ENCODE measurements around the gene AMOTL1.
"Not testable (repeated sequence)": the region's sequence is repeated elsewhere in the genome, so short reads cannot be mapped to it uniquely, and the experiment has no call there.

The AMOTL1 gene

DNA sequence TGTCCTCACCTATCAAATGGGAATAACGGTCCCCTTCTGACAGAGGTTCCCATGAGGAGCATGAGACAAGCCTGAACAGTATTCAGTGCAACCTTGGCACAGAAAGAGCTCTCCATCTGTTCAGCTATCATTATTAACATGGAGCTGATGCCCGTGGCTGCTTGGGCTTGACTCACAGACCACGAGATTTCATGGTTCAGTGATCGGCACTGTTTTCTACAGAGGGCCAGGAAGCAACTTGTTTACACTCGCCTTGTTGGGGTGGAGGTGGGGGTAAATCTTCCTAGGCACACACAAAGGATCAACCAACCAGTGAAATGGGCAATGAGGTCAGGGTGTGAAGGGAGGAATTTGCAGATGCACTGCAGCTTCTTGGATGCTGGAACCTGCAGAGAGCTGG, 117.0 kb downstream of the AMOTL1 start:
- DNase-seq: no peak

DNA sequence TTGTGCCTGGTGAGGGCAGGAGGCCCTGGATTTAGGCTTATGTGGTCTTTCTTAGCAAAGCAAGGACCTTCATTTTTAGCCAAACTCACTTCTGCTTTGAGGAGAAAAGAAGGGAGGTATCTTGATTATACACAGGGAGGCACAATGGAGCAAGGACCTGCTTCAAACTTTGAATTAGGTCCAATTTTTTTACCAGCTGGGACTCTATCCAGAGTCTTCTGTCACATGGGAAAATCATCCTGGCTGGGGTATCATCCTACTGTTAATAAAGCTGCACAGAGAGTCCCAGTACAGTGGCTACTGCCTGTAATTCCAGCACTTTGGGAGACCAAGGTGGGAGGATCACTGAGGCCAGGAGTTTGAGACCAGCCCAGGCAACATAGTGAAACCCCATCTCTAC, 117.4 kb downstream of the AMOTL1 start:
- DNase-seq: no peak

DNA sequence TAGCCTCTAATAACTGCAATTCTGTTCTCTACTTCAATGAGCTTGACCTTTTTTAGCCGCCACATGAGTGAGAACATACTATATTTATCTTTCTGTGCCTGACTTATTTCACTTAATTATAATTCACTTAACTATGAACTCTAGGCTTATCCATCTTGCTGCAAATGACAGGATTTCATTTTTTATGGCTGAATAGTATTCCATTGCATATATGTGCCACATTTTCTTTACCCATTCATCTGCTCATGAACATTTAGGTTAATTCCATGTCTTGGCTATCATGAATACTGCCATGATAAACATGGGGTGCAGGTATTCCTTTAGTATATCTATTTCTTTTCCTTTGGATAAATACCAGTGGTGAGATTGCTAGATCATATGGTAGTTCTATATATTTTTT, 120.0 kb downstream of the AMOTL1 start:
- no peak for DNase-seq

DNA sequence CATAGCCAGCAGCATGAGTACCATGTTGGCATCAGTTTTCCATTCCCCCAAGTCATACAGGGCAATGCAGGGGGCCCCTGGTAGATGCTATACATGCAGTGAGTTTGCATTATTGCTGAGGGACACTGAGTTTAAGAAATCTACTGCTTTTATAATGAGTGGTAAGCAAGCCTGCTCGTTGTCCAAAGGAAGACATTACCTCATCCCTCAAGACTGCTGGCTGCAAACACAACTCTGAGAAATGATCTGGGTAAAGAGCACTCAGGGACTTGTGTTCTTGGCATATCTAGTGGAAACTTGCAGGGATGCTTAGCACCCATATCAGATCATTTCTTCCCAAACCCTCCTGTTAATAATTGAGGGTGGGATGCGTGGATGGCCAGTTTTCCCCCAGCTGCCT, 127.3 kb downstream of the AMOTL1 start:
- DNase-seq: no peak

DNA sequence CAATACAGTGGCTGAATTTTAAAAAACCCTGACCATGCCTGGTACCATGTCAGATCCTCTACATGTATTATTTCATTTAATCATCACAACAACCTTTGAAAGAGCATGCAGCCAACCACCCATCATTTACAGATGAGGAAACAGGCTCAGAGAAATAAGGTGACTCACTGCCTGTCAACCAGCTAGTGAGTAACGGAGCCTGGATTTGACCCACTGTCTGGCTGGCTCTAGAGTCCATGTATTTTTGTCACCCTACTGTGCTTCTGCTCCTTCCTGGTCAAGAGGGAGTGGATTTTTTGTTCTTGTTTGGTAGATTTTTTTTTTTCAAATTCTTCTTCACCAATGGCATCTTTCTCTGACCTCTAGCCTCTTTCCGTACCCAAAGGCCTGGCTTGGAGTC, 127.8 kb downstream of the AMOTL1 start:
- DNase-seq: no peak

DNA sequence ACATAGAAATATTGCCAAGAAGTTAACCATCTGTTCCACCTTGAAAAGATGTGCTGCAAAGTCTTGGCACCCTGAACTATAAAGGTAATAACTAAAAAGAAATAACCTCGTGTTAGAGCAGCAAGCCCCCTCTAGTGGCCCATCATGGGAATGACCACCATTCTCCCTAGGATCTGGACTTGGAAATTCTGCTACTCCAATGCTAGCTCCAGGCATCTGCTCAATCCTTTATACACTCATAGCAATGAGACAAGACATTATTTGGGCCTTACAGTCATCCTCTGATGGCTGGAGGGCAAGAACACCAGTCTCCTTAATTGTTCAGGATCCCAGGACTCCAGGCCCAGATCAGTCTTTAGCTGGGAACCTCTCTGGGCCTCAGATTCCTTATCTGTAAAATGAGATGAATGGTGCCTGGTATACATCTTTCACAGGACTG, 129.2 kb downstream of the AMOTL1 start:
- no peak for DNase-seq

DNA sequence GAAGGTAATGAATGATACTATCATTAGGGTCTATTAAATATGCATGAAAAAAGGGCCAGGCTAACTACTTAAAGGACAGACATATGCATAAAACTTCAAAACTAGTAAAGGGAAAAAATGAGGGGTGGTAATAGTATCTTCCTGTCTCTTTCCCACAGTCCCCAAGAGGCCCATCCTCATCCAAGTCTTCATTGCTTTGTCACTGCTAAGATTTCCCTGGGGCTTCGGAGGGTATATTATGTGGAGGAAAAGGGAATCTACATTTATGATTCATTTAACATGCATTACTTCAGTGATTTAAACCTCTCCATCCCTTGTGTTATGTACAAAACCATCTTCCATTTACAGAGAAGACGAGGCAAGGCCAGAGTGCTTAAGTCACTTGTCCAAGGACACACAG, 139.1 kb downstream of the AMOTL1 start:
- DNase-seq: no peak

DNA sequence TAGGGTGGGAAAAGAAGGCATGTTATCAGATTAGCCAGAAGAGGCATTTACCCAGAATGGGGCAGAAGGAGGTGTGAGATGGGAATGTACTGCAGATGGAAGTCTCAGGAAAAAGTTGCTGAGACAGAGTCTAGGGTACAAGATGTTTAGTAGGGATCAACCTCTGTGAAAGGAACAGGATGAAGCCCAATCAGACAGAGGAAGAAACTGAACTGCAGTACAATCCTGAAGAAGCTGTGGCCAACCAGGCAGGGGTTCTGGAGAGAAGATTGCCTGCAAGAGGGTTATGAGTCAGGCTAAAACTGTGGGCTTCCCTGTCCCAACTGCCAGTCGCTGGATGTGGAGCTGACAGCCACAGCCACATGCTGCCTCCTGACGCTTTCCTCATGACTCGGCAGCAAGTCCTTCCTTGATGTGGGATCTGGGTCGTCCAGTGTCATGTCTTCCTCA, 141.2 kb downstream of the AMOTL1 start:
- DNase-seq: no peak

DNA sequence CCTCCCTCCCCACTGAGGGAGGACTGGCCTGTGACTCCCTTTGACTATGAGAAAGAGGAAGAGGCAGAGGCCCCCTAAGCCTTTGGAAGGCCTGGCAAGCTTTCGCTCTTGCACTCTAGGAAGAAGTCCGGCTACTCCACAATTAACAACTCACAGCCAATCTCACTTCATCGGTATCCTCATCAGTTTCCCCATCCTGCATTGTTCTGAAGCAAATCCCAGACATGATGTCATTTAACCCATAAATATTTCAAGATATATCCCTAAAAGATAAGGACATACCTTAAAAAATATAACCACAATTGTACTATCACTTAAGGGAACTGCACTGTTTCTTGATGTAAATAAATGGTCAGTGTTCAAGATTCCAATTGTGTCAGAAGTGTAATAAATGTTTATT, 142.1 kb downstream of the AMOTL1 start:
- DNase-seq: no peak

DNA sequence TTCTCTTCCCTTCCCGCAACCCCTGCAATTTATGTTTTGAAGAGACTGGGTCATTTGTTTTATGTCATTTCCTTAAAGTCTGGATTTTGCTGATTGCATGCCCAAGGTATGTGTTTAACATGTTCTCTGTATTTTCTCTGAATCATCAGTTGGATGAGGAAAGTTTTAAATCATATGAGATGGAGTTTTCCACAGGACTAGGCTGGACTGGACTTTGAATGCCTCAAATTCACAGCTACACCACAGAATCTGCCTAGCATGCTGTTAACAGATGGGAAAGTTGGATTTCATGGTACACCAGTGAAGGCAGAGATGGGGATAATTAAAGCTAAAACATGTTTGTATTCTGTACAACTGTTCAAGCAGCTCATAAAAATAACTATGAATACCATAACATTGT, 142.6 kb downstream of the AMOTL1 start:
- DNase-seq: no peak

DNA sequence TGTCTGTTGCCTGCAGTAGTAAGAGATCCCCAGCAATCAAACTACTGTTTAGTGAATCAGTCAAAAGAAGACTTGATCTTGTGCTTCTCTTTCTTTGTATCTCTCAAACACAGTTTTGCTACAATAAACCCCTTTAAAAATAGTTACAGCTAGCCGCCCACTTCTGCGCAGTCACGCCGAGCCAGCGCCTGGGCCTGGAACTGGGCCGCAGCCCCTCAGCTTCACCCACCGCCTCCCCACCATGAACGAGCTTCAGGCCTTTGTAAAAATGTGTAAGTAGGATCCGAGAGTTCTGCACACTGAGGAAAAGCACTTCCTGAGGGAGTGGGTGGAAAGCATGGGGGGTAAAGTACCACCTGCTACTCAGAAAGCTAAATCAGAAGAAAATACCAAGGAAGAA, 144.7 kb downstream of the AMOTL1 start:
- DNase-seq: no peak

DNA sequence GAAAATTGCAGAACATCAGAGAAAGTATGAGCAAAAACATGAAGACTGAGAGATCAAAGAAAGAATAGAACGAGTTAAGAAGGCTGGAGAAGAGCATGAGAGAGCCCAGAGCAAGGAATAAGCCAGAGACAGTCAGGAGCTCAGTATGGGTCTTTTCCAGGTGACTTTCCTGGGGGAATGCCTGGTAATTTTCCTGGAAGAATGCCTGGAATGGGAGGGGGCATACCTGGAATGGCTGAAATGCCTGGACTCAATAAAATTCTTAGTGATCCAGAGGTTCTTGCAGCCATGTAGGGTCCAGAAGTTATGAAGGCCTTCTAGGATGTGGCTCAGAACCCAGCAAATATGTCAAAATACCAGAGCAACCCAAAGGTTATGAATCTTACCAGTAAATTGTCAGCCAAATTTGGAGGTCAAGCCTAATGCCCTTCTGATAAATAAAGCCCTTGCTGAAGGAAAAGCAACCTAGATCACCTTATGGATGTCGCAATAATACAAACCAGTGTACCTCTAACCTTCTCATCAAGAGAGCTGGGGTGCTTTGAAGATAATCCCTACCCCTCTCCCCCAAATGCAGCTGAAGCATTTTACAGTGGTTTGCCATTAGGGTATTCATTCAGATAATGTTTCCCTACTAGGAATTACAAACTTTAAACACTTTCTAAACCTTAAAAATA, 145.7 kb downstream of the AMOTL1 start:
- DNase-seq: not testable (repeated sequence)

DNA sequence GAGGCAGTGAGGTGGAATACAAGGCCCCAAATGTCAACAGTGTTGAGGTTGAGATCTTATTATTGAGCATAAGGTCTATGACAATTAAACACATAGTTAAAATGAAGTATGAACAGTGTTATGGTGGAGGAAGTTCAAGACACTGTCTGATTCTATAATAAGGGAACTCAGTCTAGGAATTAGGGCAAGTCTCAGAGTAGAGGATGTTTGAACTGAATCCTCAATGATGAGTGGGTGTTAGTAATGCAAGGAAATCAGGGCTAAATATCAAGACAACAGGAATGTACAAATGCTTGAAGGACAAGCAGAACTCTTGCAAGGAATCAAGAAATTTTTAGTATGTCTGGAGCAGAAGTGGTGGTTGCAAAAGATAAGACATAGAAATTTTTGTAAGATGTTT, 152.2 kb downstream of the AMOTL1 start:
- no peak for DNase-seq

DNA sequence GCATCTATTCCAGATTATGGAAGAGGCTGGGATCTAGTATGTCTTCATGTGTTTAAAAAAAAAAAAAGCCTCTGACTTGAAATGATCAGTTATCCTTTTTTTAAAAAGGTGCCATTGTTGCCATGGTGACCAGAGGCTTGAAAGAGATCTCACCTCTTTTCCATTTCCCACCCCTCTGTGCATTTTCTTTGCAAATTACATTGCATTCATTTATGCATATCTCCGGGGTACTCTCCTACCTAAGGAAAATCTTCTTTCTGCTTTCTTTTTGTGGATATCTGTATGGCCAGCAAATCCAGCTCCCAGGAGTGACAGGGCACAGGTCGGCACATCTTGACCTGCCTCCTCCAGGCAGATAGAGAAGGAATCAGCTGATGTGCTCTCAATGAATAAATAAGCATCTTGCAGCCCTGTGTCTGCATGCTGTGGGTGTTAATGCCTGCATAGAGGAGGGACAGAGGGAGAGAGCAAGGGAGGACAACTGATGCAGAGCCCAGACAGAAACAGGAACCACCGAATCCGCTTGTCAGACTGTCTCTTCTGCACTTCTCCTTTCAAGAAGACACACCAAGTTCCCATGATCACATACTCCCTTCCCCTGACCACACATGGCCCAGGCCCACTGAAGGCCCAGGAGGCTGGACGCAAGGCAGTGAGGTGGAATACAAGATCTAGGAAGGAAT, 154.3 kb downstream of the AMOTL1 start:
- no peak for DNase-seq

DNA sequence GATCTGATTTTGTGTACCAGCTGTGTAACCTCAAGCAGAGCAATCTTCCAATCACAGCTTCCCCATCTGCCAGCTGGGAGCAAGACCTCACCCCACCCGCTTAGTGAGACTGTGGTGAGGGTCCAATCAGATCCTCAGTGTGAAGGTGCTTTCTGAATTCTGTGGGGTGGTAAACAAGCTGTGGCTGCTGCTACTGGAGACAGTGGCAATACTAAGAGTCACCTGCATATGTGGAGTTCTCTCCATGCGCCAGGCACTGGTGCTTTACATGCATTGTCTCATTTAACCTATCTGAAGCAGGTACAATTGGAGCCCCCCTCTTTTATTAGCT, 154.8 kb downstream of the AMOTL1 start:
- DNase-seq: no peak

DNA sequence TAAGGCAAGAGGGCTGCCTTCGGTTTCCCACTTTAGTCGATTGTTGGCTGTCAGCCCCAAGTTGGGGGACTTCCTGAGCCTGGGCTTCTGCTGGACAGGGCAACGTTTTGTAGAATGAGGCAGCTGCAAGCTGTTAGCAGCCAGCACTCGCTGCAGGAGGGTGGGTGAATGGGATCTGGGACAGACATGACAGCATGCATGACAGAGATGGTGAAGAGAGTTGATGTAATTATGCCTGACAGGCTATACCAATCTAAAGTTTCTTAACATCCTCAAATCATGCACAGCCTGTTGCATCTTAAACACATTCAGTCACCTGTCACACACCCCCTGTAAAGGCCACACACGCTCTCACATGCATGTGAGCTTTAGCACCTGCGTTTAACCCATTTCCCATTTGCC, 156.0 kb downstream of the AMOTL1 start:
- DNase-seq: no peak

DNA sequence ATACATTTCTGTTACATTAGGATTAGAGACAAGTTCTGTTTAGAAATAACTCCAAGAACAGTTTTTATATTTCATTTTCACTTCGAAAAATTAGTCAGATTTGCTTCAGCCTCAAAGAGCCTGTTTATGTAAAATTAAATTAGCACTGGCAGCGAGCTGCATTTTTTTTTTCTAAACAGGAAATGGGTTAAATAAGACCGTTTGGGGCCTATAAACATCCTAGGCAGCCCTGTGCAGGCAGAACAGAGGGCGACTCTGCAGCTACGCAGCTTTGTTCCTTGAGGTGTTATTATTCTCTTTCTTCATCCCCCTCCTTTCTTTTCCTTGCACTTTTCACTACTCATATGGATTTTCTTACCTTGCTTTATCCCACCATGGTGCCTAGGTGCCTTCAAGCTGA, 156.5 kb downstream of the AMOTL1 start:
- no peak for DNase-seq

DNA sequence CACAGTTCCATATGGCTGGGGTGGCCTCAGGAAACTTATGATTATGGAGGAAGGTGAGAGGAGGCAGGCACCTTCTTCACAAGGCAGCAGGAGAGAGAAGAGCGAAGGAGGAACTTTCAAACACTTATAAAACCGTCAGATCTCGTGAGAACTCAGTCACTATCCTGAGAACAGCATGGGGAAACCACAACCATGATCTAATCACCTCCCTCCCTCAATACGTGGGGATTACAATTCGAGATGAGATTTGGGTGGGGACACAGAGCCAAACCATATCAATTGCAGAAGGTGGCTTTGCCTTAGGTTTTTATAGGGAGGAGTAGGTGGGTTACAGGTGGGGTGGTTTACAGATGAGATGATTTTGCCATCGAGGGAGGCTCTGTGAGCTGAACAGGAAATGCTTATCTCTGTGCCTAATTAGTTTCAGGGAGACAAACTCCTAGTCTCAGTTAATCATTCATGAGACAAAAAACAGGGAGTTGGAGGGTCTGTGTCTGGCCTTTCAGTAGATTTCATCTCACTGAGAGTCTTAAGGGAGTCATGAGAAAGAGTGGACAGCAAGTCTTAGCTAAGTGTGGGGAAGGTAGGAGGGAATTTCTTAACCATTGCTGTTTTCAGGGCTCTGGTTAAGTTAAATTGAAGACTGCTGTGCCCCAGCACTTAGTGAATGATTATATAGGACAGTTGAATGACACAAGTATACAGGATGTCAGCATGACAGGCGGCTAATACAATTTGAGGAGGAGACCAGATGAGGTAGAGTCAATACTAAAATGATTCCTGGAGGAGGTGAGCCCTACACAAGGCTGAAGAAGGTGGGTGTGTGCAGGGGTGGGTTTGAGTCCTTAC, 157.5 kb downstream of the AMOTL1 start:
- DNase-seq: no peak

DNA sequence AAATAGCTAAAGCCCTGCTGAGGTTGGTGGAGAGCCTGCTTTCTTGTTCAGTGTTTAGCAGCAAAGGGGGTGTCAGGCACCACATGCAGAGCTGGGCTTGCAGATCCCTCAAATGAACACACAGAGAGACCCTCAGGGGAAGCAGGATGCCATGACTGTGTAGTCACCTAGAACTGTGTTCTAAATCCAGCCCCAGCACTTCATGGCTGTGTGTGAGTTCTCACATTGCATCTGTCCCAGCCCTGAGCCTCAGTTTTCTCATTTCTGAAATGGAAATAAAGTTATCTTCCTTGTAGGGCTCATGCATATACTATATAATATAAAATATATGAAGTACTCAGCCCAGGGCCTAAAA, 158.1 kb downstream of the AMOTL1 start:
- DNase-seq: no peak
